MM.1S (cell line): ENCODE results near the gene PLA2G2F.
"Not testable (repeated sequence)": the region's sequence is repeated elsewhere in the genome, so short reads cannot be mapped to it uniquely, and the experiment has no call there.

Experiments
- DNase-seq: peaks from one replicate; pipeline ENCODE4 v3.0.0-alpha.2; 2015
- H2AFZ ChIP-seq: fragments of 300-600 bp; sonication (generic); 2 replicates; pipeline ENCODE4 v1.6.0; 2016; ENCODE audit warnings: antibody characterized with exemption, low read length
- H3F3A ChIP-seq: fragments of 300-600 bp; sonication (generic); 2 replicates; pipeline ENCODE4 v1.6.1; 2016; ENCODE audit warnings: mild to moderate bottlenecking, antibody characterized with exemption, low read length, moderate library complexity, mixed read lengths; ENCODE audit not compliant: insufficient read depth
- H3K27ac ChIP-seq: fragments of 300-600 bp; sonication (generic); 2 replicates; pipeline ENCODE4 v1.5.1; 2016; ENCODE audit warnings: mild to moderate bottlenecking, low read length
- H3K27me3 ChIP-seq: fragments of 300-600 bp; sonication (generic); replicated peaks from 2 replicates; pipeline ENCODE4 v1.6.0; 2016; ENCODE audit warnings: low read length; ENCODE audit not compliant: insufficient read depth
- H3K36me3 ChIP-seq: fragments of 300-600 bp; sonication (generic); replicated peaks from 2 replicates; pipeline ENCODE4 v1.6.1; 2016; ENCODE audit warnings: mild to moderate bottlenecking, low read length, mixed read lengths; ENCODE audit not compliant: insufficient read depth
- H3K4me1 ChIP-seq: fragments of 300-600 bp; sonication (generic); 2 replicates; pipeline ENCODE4 v1.6.1; 2016; ENCODE audit warnings: low read length, mixed read lengths
- H3K4me2 ChIP-seq: fragments of 300-600 bp; sonication (generic); 2 replicates; pipeline ENCODE4 v1.6.0; 2016; ENCODE audit warnings: low read depth, low read length
- H3K4me3 ChIP-seq: fragments of 300-600 bp; sonication (generic); 2 replicates; pipeline ENCODE4 v1.5.1; 2016; ENCODE audit warnings: low read length, mixed read lengths
- H3K79me2 ChIP-seq: fragments of 300-600 bp; sonication (generic); 2 replicates; pipeline ENCODE4 v1.6.1; 2016; ENCODE audit warnings: mixed run types, low read length, mixed read lengths
- H3K9ac ChIP-seq: fragments of 300-600 bp; sonication (generic); 2 replicates; pipeline ENCODE4 v1.6.1; 2016; ENCODE audit warnings: low read length, mixed read lengths
- H3K9me2 ChIP-seq: fragments of 300-600 bp; sonication (generic); replicated peaks from 2 replicates; pipeline ENCODE4 v1.6.1; 2016; ENCODE audit warnings: mild to moderate bottlenecking, low read length, mixed read lengths; ENCODE audit not compliant: insufficient read depth
- H3K9me3 ChIP-seq: fragments of 300-600 bp; sonication (generic); replicated peaks from 2 replicates; pipeline ENCODE4 v1.6.1; 2016; ENCODE audit warnings: mild to moderate bottlenecking, low read length, mixed read lengths; ENCODE audit not compliant: insufficient read depth
- H4K20me1 ChIP-seq: fragments of 300-600 bp; sonication (generic); 2 replicates; pipeline ENCODE4 v1.6.1; 2016; ENCODE audit warnings: mild to moderate bottlenecking, low read length, moderate library complexity, mixed read lengths; ENCODE audit not compliant: insufficient read depth
- CTCF ChIP-seq: fragments of 300-600 bp; sonication (generic); IDR thresholded peaks from 2 replicates; pipeline ENCODE4 v1.5.1; 2016; ENCODE audit warnings: antibody characterized with exemption, low read length, mixed read lengths
- EZH2 ChIP-seq: fragments of 300-600 bp; sonication (generic); optimal IDR thresholded peaks from 2 replicates; pipeline ENCODE3; 2017; ENCODE audit warnings: low read depth, mild to moderate bottlenecking, antibody characterized with exemption, low read length, mixed read lengths
- EZH2phosphoT487 ChIP-seq: fragments of 300-600 bp; sonication (generic); IDR thresholded peaks from 2 replicates; pipeline ENCODE4 v1.6.1; 2018; ENCODE audit warnings: antibody characterized with exemption, low read length

The PLA2G2F gene

GRCh38 chr1:20125100-20125499, 14.0 kb upstream of the PLA2G2F start:
- Histone ChIP-seq H3K4me2 (no peak overlapping the region), H3K9me2 (no peaks in the 10 kb centered on the region), H3K36me3 (no peaks in the 10 kb centered on the region), H3K9ac (no peak overlapping the region), H2AFZ (no peak overlapping the region), H3K4me3 (no peak overlapping the region), H4K20me1 (no peaks in the 10 kb centered on the region), H3F3A (no peaks in the 10 kb centered on the region), H3K4me1 (0 out of 2 replicates have a peak, but pooled peaks cover 7% of the 10 kb centered on the region), H3K9me3 (no peaks in the 10 kb centered on the region), H3K27ac (no peak overlapping the region), H3K27me3 (peaks cover 13% of the 10 kb centered on the region), H3K79me2 (no peaks in the 10 kb centered on the region)
- no peak for DNase-seq
- TF ChIP-seq CTCF = no peak
- no peak for TF ChIP-seq EZH2phosphoT487
- no peak for TF ChIP-seq EZH2

- H3F3A ChIP-seq = no peaks in the 10 kb centered on the region
- H3K9me2 ChIP-seq = no peaks in the 10 kb centered on the region
- H3K4me2 ChIP-seq = no peak overlapping the region
- no peak overlapping the region for H3K9ac ChIP-seq
- H3K27ac ChIP-seq = no peak overlapping the region
- TF ChIP-seq EZH2 (no peak), CTCF (no peak), EZH2phosphoT487 (no peak)
- no peaks in the 10 kb centered on the region for H3K36me3 ChIP-seq
- no peaks in the 10 kb centered on the region for H3K79me2 ChIP-seq
- 0 out of 2 replicates have a peak, but pooled peaks cover 7% of the 10 kb centered on the region for H3K4me1 ChIP-seq
- H3K4me3 ChIP-seq = no peak overlapping the region
- DNase-seq = no peak
- no peaks in the 10 kb centered on the region for H3K9me3 ChIP-seq
- peaks cover 7% of the 10 kb centered on the region; the same call in 1 of the 2 replicates for H3K27me3 ChIP-seq
- H2AFZ ChIP-seq = no peak overlapping the region
- H4K20me1 ChIP-seq = no peaks in the 10 kb centered on the region
Measured at GRCh38 chr1:20126041-20126805, 12.9 kb upstream of the PLA2G2F start.

- Histone ChIP-seq H3F3A (no peaks in the 10 kb centered on the region), H3K36me3 (no peaks in the 10 kb centered on the region), H3K4me1 (0 out of 2 replicates have a peak, but pooled peaks cover 7% of the 10 kb centered on the region), H3K9me2 (no peaks in the 10 kb centered on the region), H3K27me3 (peaks cover under 1% of the 10 kb centered on the region; the same call in 1 of the 2 replicates), H3K4me3 (no peak overlapping the region), H2AFZ (no peak overlapping the region), H4K20me1 (no peaks in the 10 kb centered on the region), H3K4me2 (no peak overlapping the region), H3K9ac (no peak overlapping the region), H3K79me2 (no peaks in the 10 kb centered on the region), H3K9me3 (no peaks in the 10 kb centered on the region), H3K27ac (no peak overlapping the region)
- DNase-seq = no peak
- TF ChIP-seq CTCF (no peak), EZH2 (no peak), EZH2phosphoT487 (no peak)
Measured at GRCh38 chr1:20126806-20127440, 12.2 kb upstream of the PLA2G2F start.

- H3K27ac ChIP-seq, H3K4me1 ChIP-seq, DNase-seq, H3K4me3 ChIP-seq, H3K9me3 ChIP-seq, H3K9ac ChIP-seq, H3K36me3 ChIP-seq, H3K4me2 ChIP-seq, H3K79me2 ChIP-seq, H4K20me1 ChIP-seq, H3F3A ChIP-seq, H3K9me2 ChIP-seq, H2AFZ ChIP-seq: not testable (repeated sequence)
- H3K27me3 ChIP-seq = peaks cover 10% of the 10 kb centered on the region; the same call in 1 of the 2 replicates
Measured at GRCh38 chr1:20130518-20130917, 8.6 kb upstream of the PLA2G2F start.
